Effector memory CD8-positive, alpha-beta T cell (primary cell): Measurements from ENCODE around the gene LYST.
"Not testable (repeated sequence)": the region's sequence is repeated elsewhere in the genome, so short reads cannot be mapped to it uniquely, and the experiment has no call there.

Experiments used
- ATAC-seq: fragments of 150-1000 bp; cut with Tn5 transposase; replicated peaks from 2 replicates; pipeline ENCODE4 v1.10.0; 2021; ENCODE audit warnings: mild to moderate bottlenecking, moderate library complexity
- DNase-seq, 3 experiments: peaks; one replicate each; pipeline ENCODE4 v3.0.0; 2021
- H3K27ac Mint-ChIP-seq, 2 donors: one replicate each; pipeline ENCODE4 v1.8.0; 2022; ENCODE audit warnings: mild to moderate bottlenecking in 2 of 2, mixed read lengths in 2 of 2, moderate library complexity in 2 of 2
- H3K27me3 Mint-ChIP-seq, 2 donors: one replicate each; pipeline ENCODE4 v1.8.0; 2022; ENCODE audit warnings: mixed read lengths in 2 of 2
- H3K36me3 Mint-ChIP-seq: one replicate; pipeline ENCODE4 v1.8.0; 2022; ENCODE audit warnings: mild to moderate bottlenecking, moderate library complexity, mixed read lengths; ENCODE audit not compliant: insufficient read depth
- H3K4me1 Mint-ChIP-seq, 2 donors: one replicate each; pipeline ENCODE4 v1.8.0; 2022; ENCODE audit warnings: low read depth in 2 of 2, mixed read lengths in 2 of 2
- H3K4me3 Mint-ChIP-seq, 2 donors: one replicate each; pipeline ENCODE4 v1.8.0; 2022; ENCODE audit warnings: mild to moderate bottlenecking in 2 of 2, mixed read lengths in 2 of 2, moderate library complexity in 2 of 2
- H3K9me3 Mint-ChIP-seq, 2 donors: one replicate each; pipeline ENCODE4 v1.8.0; 2022; ENCODE audit warnings: mixed read lengths in 2 of 2

LYST gene

DNA sequence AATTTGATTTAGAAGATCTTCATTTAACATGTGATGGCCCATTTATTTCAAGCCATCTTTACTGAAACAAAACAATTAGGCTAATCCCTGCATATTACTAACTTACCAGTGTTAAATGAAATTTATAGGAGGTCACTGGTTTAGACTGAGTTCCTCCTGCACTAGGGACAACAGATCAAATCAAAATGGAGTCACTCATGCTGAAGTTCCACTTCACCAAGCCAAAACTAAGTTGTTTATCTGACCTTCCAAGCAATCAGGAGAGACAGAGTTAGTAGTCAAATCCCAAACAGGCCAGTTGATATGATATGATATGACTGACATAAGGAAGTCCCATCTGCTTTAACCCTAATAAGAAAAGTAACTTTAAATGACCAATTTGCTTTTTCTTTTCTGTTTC lies 4.8 kb downstream of the LYST start:
- DNase-seq (no peak), ATAC-seq (no peak)
- peaks cover 35 to 51% of the 10 kb centered on the region in 2 donors for H3K4me1 Mint-ChIP-seq
- H3K9me3 Mint-ChIP-seq, result peaks cover 0 to 2% of the 10 kb centered on the region in 2 donors
- H3K27ac Mint-ChIP-seq, result no peak overlapping the region
- H3K4me3 Mint-ChIP-seq, result peak overlapping the region in 1 of 2 donors; percentile 100
- peaks cover 42% of the 10 kb centered on the region for H3K36me3 Mint-ChIP-seq
- no peaks in the 10 kb centered on the region for H3K27me3 Mint-ChIP-seq

DNA sequence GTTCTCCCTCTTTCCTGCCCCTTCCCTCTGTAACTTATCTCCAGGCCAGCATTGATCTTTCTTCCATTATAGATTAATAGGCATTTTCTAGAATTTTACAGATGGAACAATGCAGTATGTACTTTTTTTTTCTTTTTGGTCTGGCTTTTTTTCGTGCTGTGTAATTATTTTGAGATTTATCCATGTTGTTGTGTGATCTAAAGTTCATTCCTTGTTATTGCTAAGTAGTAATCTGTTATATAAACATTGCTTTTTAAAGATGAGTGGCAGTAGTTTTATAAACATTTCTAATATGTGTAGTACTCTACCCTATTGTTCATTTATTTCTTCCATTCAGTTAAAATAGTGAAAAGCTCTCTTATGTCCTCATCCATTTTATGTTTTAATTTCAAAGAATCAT lies 5.9 kb downstream of the LYST start:
- no peak for ATAC-seq

DNA sequence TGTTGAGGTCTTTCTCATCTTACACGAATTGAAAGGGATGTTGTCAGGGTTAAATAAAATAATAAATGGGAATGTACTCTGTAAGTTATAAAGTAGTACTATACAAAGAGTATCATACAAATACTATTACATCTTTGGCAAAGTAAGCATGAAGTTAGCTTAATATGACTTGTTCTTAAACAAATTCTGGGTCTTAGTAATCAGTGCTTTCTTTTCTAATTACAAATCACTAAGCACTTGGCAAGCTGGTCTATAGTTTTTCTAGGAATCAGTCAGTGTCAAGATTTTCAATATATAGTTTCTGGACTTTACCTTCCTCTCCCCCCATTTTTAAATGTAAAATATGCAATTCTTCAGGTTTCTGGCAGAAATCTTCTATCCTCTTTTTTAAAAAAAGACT lies 6.9 kb downstream of the LYST start:
- Mint-ChIP-seq H3K9me3 (peaks cover 0 to 2% of the 10 kb centered on the region in 2 donors), H3K27me3 (no peaks in the 10 kb centered on the region), H3K4me3 (no peak overlapping the region), H3K36me3 (peaks cover 23% of the 10 kb centered on the region), H3K4me1 (peaks cover 28 to 44% of the 10 kb centered on the region in 2 donors), H3K27ac (no peak overlapping the region)
- DNase-seq (no peak), ATAC-seq (no peak)

More for the DNA sequence above, 5.9 kb downstream of the LYST start:
- peaks cover 31% of the 10 kb centered on the region for H3K36me3 Mint-ChIP-seq
- H3K4me3 Mint-ChIP-seq, result no peak overlapping the region
- H3K9me3 Mint-ChIP-seq, result peaks cover 0 to 2% of the 10 kb centered on the region in 2 donors
- no peak for DNase-seq
- no peak overlapping the region for H3K27ac Mint-ChIP-seq
- H3K27me3 Mint-ChIP-seq, result no peaks in the 10 kb centered on the region
- H3K4me1 Mint-ChIP-seq, result peaks cover 33 to 51% of the 10 kb centered on the region in 2 donors

DNA sequence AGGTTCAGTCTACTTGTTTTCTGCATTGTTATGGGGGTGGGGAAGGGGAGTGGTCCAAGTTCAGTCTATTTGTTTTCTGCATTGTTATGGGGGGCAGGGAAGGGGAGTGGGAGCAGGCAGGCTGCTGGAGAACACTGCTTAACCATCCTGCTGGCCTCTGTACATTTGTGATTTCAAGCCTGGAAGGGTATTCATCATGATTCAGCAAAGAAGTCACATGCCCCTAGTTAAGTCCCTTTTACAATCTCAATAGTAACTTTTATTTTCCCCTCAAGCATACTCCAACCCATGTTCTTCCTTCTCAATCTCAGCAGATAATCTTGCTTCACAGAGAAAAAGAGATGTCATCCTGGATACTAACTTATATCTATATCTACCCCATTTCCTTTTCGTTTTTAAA lies 7.9 kb downstream of the LYST start:
- H3K27me3 Mint-ChIP-seq, result no peaks in the 10 kb centered on the region
- peaks cover 15% of the 10 kb centered on the region for H3K36me3 Mint-ChIP-seq
- peaks cover 0 to 2% of the 10 kb centered on the region in 2 donors for H3K9me3 Mint-ChIP-seq
- H3K4me3 Mint-ChIP-seq, result no peak overlapping the region
- H3K27ac Mint-ChIP-seq, result no peak overlapping the region
- no peak for DNase-seq
- peaks cover 29 to 44% of the 10 kb centered on the region in 2 donors for H3K4me1 Mint-ChIP-seq
- no peak for ATAC-seq

- peaks cover 0 to 2% of the 10 kb centered on the region in 2 donors for H3K9me3 Mint-ChIP-seq
- H3K27me3 Mint-ChIP-seq, result no peaks in the 10 kb centered on the region
- ATAC-seq (no peak), DNase-seq (no peak)
- no peak overlapping the region for H3K4me3 Mint-ChIP-seq
- H3K36me3 Mint-ChIP-seq, result peaks cover 9% of the 10 kb centered on the region
- H3K27ac Mint-ChIP-seq, result no peak overlapping the region
- H3K4me1 Mint-ChIP-seq, result peaks cover 25 to 43% of the 10 kb centered on the region in 2 donors
These were observed 8.9 kb downstream of the LYST start for GRCh38 chr1:235857756-235858155.

DNA sequence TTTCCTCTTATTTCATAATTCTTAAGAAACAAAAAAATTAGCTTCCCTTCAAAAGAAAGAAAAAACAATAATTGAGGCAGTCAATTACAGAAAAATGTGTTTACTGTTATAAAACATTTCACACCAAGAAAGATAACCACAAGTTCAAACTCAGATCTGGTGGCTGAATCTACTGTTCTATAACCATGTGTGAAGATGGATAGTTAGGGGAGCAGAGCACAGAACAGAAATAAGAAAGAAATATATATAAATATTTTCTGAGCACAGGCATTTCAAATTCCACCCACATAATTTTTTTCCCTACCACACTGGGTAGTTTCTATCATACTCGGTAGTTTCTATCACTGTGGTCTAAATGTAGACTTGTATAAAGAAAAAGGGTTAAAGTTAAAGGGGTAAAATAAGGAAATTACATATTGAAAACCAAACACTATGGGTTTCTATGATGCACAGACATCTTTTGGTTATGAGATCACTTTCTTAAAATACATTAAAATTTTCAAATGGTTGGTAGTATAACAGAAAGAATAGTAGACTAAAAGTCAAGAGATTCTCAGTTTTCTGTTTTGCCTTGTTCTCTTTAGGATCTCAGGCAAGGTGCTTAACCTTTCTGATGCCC lies 10.8 kb downstream of the LYST start:
- Mint-ChIP-seq H3K27ac (no peak overlapping the region), H3K4me3 (peak overlapping the region in 1 of 2 donors; percentile 68), H3K36me3 (peaks cover 3% of the 10 kb centered on the region), H3K27me3 (no peaks in the 10 kb centered on the region), H3K4me1 (peaks cover 23 to 42% of the 10 kb centered on the region in 2 donors), H3K9me3 (peaks cover 0 to 2% of the 10 kb centered on the region in 2 donors)
- DNase-seq, result no peak
- peak; percentile 69 for ATAC-seq

DNA sequence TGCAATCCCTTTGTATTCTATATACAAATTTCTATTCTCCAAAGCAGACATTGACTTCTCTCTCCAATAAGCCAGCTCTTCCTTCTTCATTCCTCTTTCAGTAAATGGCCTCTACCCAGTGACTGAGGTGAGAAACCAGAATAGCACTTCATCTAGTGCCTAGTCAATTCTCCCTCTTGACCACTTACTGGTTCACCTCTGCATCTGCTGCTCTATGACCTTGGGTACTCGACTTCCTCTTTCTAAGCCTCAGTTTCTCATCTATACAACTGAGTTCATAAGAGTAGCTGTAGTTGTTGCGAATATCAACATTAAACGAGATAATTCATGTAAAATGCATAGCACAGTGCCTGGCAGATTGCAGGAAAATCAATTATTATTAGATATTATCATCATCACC lies 12.4 kb downstream of the LYST start:
- Mint-ChIP-seq H3K36me3 (peaks cover 3% of the 10 kb centered on the region), H3K4me3 (peak overlapping the region in 1 of 2 donors; percentile 68), H3K9me3 (peaks cover 0 to 2% of the 10 kb centered on the region in 2 donors), H3K4me1 (peaks cover 36 to 58% of the 10 kb centered on the region in 2 donors), H3K27ac (peak overlapping the region in 1 of 2 donors; percentile 4), H3K27me3 (no peaks in the 10 kb centered on the region)
- ATAC-seq (no peak), DNase-seq (no peak)

GRCh38 chr1:235853653-235854052 lies 13.1 kb downstream of the LYST start:
- no peak for DNase-seq
- peaks cover 43 to 65% of the 10 kb centered on the region in 2 donors for H3K4me1 Mint-ChIP-seq
- peaks cover 0 to 2% of the 10 kb centered on the region in 2 donors for H3K9me3 Mint-ChIP-seq

DNA sequence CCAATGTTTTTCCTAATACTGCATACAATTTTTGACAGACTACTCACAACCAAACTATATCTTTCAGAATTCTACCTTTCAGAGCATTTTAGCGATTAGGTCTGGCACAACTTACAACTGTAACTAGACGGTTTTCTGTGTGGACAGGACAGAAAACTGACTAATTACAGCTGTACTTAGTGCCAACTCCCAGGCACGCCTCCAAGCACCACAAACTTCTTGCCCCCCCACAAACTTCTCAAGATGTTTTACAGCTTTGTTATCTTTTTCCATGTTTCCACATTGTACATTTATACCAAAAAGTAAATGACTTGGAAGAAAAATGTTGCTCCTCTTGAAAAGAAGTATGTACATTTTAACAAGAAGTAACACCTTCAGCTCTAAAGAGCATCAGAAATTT lies 13.8 kb downstream of the LYST start:
- peak overlapping the region; percentile 4 to 59 for H3K27ac Mint-ChIP-seq
- no peak for DNase-seq
- no peak for ATAC-seq
- H3K4me3 Mint-ChIP-seq, result peak overlapping the region; percentile 3 to 68
- H3K9me3 Mint-ChIP-seq, result peaks cover 0 to 2% of the 10 kb centered on the region in 2 donors
- H3K27me3 Mint-ChIP-seq, result no peaks in the 10 kb centered on the region
- H3K4me1 Mint-ChIP-seq, result peaks cover 49 to 72% of the 10 kb centered on the region in 2 donors
- H3K36me3 Mint-ChIP-seq, result peaks cover 3% of the 10 kb centered on the region

More at GRCh38 chr1:235853653-235854052, 13.1 kb downstream of the LYST start:
- H3K36me3 Mint-ChIP-seq, result peaks cover 3% of the 10 kb centered on the region
- no peaks in the 10 kb centered on the region for H3K27me3 Mint-ChIP-seq
- H3K4me3 Mint-ChIP-seq, result peak overlapping the region in 1 of 2 donors; percentile 68
- ATAC-seq, result no peak
- H3K27ac Mint-ChIP-seq, result peak overlapping the region; percentile 4 to 59

- Mint-ChIP-seq H3K27me3 (no peaks in the 10 kb centered on the region), H3K9me3 (no peaks in the 10 kb centered on the region), H3K4me1 (peaks cover 52 to 75% of the 10 kb centered on the region in 2 donors), H3K4me3 (peak overlapping the region in 1 of 2 donors; percentile 68), H3K27ac (peak overlapping the region in 1 of 2 donors; percentile 4), H3K36me3 (no peaks in the 10 kb centered on the region)
- ATAC-seq, result no peak
- DNase-seq, result no peak
These were observed 14.8 kb downstream of the LYST start for GRCh38 chr1:235851939-235852338.

DNA sequence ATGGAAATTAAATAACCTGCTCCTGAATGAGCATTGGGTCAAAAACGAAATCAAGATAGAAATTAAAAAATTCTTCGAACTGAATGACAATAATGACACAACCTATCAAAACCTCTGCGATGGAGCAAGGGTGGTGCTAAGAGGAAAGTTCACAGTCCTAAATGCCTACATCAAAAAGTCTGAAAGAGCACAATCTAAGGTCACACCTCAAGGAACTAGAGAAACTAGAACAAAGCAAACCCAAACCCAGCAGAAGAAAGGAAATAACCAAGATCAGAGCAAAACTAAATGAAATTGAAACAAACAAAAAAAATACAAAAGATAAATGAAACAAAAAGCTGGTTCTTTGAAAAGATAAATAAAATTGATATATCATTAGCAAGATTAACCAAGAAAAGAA lies 18.5 kb downstream of the LYST start:
- peak; percentile 49 for ATAC-seq
- DNase-seq, H3K9me3 Mint-ChIP-seq: not testable (repeated sequence)

DNA sequence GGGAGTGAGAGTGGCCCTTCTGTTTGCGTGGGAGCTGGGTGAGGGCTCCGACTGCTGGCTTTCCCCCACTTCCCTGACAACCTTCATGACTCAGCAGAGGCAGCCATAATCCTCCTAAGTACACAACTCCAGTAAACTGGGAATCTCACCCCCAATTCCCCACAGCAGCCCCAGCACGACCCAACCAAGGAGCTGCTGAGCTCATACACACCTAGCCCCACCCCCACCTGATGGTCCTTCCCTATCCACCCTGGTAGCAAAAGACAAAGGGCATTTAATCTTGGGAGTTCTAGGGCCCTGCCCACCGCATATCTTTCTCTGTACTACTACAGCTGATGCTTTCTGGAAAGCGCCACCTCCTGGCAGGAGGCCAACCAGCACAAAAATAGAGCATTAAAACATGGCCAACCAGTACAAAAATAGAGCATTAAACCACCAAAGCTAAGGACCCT lies 21.0 kb downstream of the LYST start:
- not testable (repeated sequence) for H3K36me3 Mint-ChIP-seq, H3K27me3 Mint-ChIP-seq, DNase-seq, H3K9me3 Mint-ChIP-seq, ATAC-seq
- H3K27ac Mint-ChIP-seq, result peak overlapping the region in 1 of 2 donors; percentile 77
- peak overlapping the region in 1 of 2 donors; percentile 32 for H3K4me3 Mint-ChIP-seq
- H3K4me1 Mint-ChIP-seq, result peaks cover 48 to 67% of the 10 kb centered on the region in 2 donors

More for the DNA sequence above, 18.5 kb downstream of the LYST start:
- H3K36me3 Mint-ChIP-seq, H3K27me3 Mint-ChIP-seq: not testable (repeated sequence)
- H3K4me3 Mint-ChIP-seq, result peak overlapping the region; percentile 60 to 79
- peak overlapping the region; percentile 69 to 90 for H3K27ac Mint-ChIP-seq
- peaks cover 45 to 68% of the 10 kb centered on the region in 2 donors for H3K4me1 Mint-ChIP-seq

DNA sequence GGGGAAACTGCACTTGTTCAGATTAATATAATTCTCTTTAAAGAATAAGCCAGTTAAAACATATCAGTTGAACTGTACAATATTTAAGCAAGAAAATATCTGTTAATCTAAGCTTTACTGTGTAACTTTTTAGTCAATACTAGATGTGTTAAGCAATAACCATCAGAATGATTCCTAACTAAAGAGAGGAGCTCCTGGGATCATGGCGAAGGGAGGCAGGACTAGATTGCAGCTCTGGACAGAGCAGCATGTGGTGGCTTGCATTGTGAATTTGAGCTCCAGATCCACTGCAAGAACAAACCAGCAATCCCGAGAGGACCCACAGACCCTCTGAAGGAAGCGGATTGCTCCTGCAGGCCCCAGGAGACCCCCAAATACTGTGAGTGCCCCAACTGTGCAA lies 21.9 kb downstream of the LYST start:
- no peak overlapping the region for H3K4me3 Mint-ChIP-seq
- H3K36me3 Mint-ChIP-seq, result peaks cover 3% of the 10 kb centered on the region
- peak overlapping the region in 1 of 2 donors; percentile 25 for H3K27ac Mint-ChIP-seq
- DNase-seq (no peak), ATAC-seq (no peak)
- no peaks in the 10 kb centered on the region for H3K9me3 Mint-ChIP-seq
- H3K27me3 Mint-ChIP-seq, result no peaks in the 10 kb centered on the region
- H3K4me1 Mint-ChIP-seq, result peaks cover 47 to 67% of the 10 kb centered on the region in 2 donors

GRCh38 chr1:235843461-235843961 lies 23.2 kb downstream of the LYST start:
- Mint-ChIP-seq H3K27me3 (no peaks in the 10 kb centered on the region), H3K4me1 (peaks cover 41 to 60% of the 10 kb centered on the region in 2 donors), H3K36me3 (peaks cover 3% of the 10 kb centered on the region), H3K4me3 (no peak overlapping the region), H3K27ac (peak overlapping the region in 1 of 2 donors; percentile 69), H3K9me3 (no peaks in the 10 kb centered on the region)
- ATAC-seq, result peak; percentile 89
- no peak for DNase-seq
